Breast epithelium (tissue), 4 donors: ENCODE results near the gene PGA5. TPM values are rescaled to one million over a fixed set of nuclear protein-coding genes. Genes with fewer than 3 reads are reported as not detected.
"Not testable (repeated sequence)": the region's sequence is repeated elsewhere in the genome, so short reads cannot be mapped to it uniquely, and the experiment has no call there.

Experiments
- DNase-seq, 2 donors: peaks; one replicate each; pipeline ENCODE4 v3.0.0-alpha.2; 2019; ENCODE audit warnings: low spot score in 2 of 2
- H3K27ac ChIP-seq, 2 donors: fragments of 200-600 bp; sonication (generic) in 1 of 2; one replicate each; pipeline ENCODE4 v1.5.1; 2016 to 2019; ENCODE audit warnings: mild to moderate bottlenecking in 1 of 2
- H3K27me3 ChIP-seq, 2 donors: fragments of 200-600 bp; sonication (generic) in 1 of 2; one replicate each; pipeline versions ENCODE4 v1.5.1 to v1.6.0; 2017 to 2019; ENCODE audit warnings: control low read depth in 1 of 2, mild to moderate bottlenecking in 1 of 2
- H3K36me3 ChIP-seq: fragments of 200-600 bp; one replicate; pipeline ENCODE4 v1.5.1; 2019
- H3K4me1 ChIP-seq, 2 donors: fragments of 200-600 bp; sonication (generic); one replicate each; pipeline ENCODE4 v1.5.1; 2016 to 2019; ENCODE audit warnings: control low read depth in 1 of 2
- H3K4me3 ChIP-seq, 3 donors: fragments of 200-600 bp; sonication (generic); 1 replicate in 2 of 3; 2 replicates in 1 of 3; pipeline ENCODE4 v1.5.1; 2016 to 2019; ENCODE audit warnings: mild to moderate bottlenecking in 3 of 3, moderate library complexity in 2 of 3
- H3K9me3 ChIP-seq, 2 donors: fragments of 200-600 bp; sonication (generic) in 1 of 2; one replicate each; pipeline ENCODE4 v1.5.1; 2016 to 2019; ENCODE audit warnings: control low read depth in 1 of 2
- POLR2A ChIP-seq: fragments of 450-650 bp; IDR thresholded peaks from one replicate; pipeline ENCODE4 v1.6.1; 2016; ENCODE audit warnings: antibody characterized with exemption, mild to moderate bottlenecking, moderate library complexity
- POLR2AphosphoS5 ChIP-seq, 3 donors: sonication (generic); formaldehyde crosslinking; IDR thresholded peaks; one replicate each; pipeline ENCODE4 v1.6.1; 2017; ENCODE audit warnings: antibody characterized with exemption in 3 of 3
- intact Hi-C: fragments of 100-400 bp; cut with DNase I; formaldehyde crosslinking; loops from one replicate; pipeline ENCODE4 v1.15.1; 2023; ENCODE audit warnings: low total_unique reads
- total RNA-seq, 3 donors: library from RNA; depleted of rRNA; stranded (reverse); fragments of >200 nt; gene quantifications; one replicate each; pipeline ENCODE4 v1.1.0, GENCODE V29; 2016
- TF ChIP-seq, protein P1 (sequence below), 3 donors: fragments of 450-650 bp; IDR thresholded peaks; one replicate each; pipeline ENCODE4 v1.5.1; 2016 to 2017; ENCODE audit warnings: antibody characterized with exemption in 3 of 3, mild to moderate bottlenecking in 3 of 3, moderate library complexity in 3 of 3

The PGA5 gene
- total RNA-seq, 3 donors from 2014 or later: 0.98 to 2.1 (median 1.6) TPM

- DNase-seq: no peak
- intact Hi-C loops: no loop called here
- no peaks in the 10 kb centered on the region for H3K36me3 ChIP-seq
Measured at GRCh38 chr11:61198361-61198760, 42.6 kb upstream of the PGA5 start.

GRCh38 chr11:61198948-61199523 is 41.9 kb upstream of the PGA5 start:
- TF ChIP-seq, protein P1, sequence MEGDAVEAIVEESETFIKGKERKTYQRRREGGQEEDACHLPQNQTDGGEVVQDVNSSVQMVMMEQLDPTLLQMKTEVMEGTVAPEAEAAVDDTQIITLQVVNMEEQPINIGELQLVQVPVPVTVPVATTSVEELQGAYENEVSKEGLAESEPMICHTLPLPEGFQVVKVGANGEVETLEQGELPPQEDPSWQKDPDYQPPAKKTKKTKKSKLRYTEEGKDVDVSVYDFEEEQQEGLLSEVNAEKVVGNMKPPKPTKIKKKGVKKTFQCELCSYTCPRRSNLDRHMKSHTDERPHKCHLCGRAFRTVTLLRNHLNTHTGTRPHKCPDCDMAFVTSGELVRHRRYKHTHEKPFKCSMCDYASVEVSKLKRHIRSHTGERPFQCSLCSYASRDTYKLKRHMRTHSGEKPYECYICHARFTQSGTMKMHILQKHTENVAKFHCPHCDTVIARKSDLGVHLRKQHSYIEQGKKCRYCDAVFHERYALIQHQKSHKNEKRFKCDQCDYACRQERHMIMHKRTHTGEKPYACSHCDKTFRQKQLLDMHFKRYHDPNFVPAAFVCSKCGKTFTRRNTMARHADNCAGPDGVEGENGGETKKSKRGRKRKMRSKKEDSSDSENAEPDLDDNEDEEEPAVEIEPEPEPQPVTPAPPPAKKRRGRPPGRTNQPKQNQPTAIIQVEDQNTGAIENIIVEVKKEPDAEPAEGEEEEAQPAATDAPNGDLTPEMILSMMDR (IDR thresholded peaks at IDR 0.05): no peak
- no peak for TF ChIP-seq POLR2A
- no peak for TF ChIP-seq POLR2AphosphoS5 (IDR thresholded peaks at IDR 0.05)
- intact Hi-C loops: no loop called here
- Histone ChIP-seq H3K27ac (no peak overlapping the region), H3K4me3 (no peak overlapping the region), H3K27me3 (no peaks in the 10 kb centered on the region), H3K4me1 (no peaks in the 10 kb centered on the region), H3K36me3 (no peaks in the 10 kb centered on the region), H3K9me3 (peaks cover 0 to 9% of the 10 kb centered on the region in 2 donors)
- DNase-seq: no peak

More at GRCh38 chr11:61198361-61198760, 42.6 kb upstream of the PGA5 start:
- Histone ChIP-seq H3K27ac (no peak overlapping the region), H3K9me3 (peaks cover 0 to 9% of the 10 kb centered on the region in 2 donors), H3K4me1 (no peaks in the 10 kb centered on the region), H3K4me3 (no peak overlapping the region), H3K27me3 (no peaks in the 10 kb centered on the region)
- TF ChIP-seq, protein P1 (IDR thresholded peaks at IDR 0.05): no peak
- TF ChIP-seq POLR2A (no peak), POLR2AphosphoS5 (IDR thresholded peaks at IDR 0.05) (no peak)

DNA sequence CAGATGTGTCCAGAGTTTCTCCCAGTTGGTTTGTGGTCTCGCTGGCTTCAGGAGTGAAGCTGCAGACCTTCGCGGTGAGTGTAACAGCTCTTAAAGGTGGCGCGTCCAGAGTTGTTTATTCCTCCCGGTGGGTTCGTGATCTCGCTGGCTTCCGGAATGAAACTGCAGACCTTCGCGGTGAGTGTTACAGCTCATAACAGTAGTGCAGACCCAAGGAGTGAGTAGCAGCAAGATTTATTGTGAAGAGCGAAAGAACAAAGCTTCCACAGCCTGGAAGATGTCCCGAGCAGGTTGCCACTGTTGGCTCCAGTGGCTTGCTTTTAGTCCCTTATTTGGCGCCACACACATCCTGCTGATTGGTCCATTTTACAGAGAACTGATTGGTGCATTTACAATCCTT is 39.5 kb upstream of the PGA5 start:
- no peaks in the 10 kb centered on the region for H3K36me3 ChIP-seq
- intact Hi-C loops: no loop called here
- H3K4me1 ChIP-seq: no peaks in the 10 kb centered on the region
- peaks cover 0 to 9% of the 10 kb centered on the region in 2 donors for H3K9me3 ChIP-seq
- TF ChIP-seq POLR2AphosphoS5 (IDR thresholded peaks at IDR 0.05) (no peak), POLR2A (no peak)
- TF ChIP-seq, protein P1 (IDR thresholded peaks at IDR 0.05): no peak
- H3K27me3 ChIP-seq: no peaks in the 10 kb centered on the region
- no peak overlapping the region for H3K27ac ChIP-seq
- DNase-seq: no peak
- H3K4me3 ChIP-seq: no peak overlapping the region

- not testable (repeated sequence) for H3K4me1 ChIP-seq
Measured at GRCh38 chr11:61202950-61203746, 37.8 kb upstream of the PGA5 start, which contains the start of gene PGA3. Gene PGA3 (plus strand): TSS chr11:61203515. CDS start chr11:61203565, 50 bp downstream.

DNA sequence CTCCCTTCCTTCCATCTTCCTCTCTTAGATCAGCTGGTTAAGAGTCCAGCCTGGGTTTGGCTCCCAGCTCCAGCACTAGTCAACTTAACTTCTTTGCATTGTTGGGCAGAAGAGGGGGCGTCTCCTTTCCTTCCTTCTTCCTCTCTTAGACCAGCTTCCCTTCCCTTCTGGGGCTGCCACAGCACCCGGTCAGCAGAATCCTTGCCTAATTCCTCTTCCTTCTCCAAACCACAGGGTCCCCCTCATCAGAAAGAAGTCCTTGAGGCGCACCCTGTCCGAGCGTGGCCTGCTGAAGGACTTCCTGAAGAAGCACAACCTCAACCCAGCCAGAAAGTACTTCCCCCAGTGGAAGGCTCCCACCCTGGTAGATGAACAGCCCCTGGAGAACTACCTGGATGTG is 37.1 kb upstream of the PGA5 start:
- H3K9me3 ChIP-seq, intact Hi-C loops, H3K4me3 ChIP-seq, H3K4me1 ChIP-seq, H3K27ac ChIP-seq, H3K27me3 ChIP-seq, DNase-seq, H3K36me3 ChIP-seq: not testable (repeated sequence)

More at GRCh38 chr11:61202950-61203746, 37.8 kb upstream of the PGA5 start, which contains the start of gene PGA3:
- H3K36me3 ChIP-seq, H3K27ac ChIP-seq, intact Hi-C loops, H3K9me3 ChIP-seq, DNase-seq, H3K4me3 ChIP-seq, H3K27me3 ChIP-seq: not testable (repeated sequence)

DNA sequence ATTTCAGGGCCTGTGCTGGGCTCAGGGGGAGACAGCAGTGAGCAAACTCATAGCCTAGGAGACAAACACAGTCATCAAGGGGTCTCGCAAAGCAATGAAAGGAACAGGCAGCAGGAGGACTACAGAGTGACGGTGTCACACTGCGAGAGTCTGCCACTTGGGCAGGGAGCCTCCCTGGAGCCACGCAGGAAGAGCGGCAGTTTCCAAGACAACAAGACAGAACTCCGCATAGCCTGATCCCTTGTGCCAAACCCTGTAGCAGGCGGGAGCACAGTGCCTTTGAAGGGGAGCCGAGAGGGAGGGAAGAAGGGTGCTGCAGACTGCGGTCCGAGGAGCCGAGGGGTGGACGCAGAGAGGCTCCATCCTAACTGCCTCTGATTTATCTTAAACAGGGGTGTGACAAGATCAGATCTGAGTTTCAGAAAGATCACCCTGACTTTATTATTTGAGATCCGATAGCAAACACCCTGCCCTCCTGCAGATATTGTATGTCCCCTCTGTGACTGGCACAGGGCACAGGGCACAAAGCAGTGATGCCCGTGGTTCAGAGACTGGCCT is 36.4 kb upstream of the PGA5 start:
- intact Hi-C loops, H3K27me3 ChIP-seq, H3K27ac ChIP-seq, H3K9me3 ChIP-seq, H3K36me3 ChIP-seq, DNase-seq, H3K4me1 ChIP-seq, H3K4me3 ChIP-seq: not testable (repeated sequence)

DNA sequence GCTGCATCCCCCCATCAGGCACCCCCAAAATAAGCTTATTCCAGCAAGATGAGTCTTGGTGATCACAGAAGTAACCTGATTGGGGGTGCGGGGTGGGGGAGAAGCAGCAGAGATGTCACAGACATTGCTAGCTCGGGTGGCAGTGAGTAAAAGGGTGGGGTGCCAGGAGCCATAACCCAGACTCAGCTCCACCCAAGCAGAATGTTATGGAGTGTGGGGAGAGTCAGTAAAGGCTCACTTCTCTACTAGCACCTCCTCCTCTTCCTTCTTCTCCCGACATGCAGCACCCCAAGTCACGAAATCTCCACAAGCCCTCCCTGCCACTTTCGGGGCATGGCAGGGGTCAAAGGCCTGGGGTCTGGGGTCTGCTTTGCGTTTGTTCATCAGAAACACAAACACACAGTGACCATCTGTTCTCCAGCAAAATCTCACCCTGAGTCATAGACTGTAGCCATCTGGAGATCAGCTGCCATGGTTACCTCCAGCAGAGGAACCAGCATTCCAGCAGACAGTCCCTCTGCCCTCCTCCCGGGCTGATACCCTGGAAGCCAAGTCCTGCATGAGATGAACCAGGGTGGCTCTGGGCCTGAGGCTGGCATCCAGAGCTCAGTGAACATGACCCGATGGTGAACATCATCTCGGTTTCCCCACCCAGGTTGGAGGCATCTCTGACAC is 33.2 kb upstream of the PGA5 start:
- H3K27me3 ChIP-seq, H3K27ac ChIP-seq, H3K9me3 ChIP-seq, H3K36me3 ChIP-seq, DNase-seq, intact Hi-C loops, H3K4me3 ChIP-seq, H3K4me1 ChIP-seq: not testable (repeated sequence)

- H3K4me1 ChIP-seq, H3K4me3 ChIP-seq, H3K27me3 ChIP-seq, H3K9me3 ChIP-seq, H3K27ac ChIP-seq, DNase-seq, intact Hi-C loops, H3K36me3 ChIP-seq: not testable (repeated sequence)
Measured at GRCh38 chr11:61210629-61211028, 30.3 kb upstream of the PGA5 start.

DNA sequence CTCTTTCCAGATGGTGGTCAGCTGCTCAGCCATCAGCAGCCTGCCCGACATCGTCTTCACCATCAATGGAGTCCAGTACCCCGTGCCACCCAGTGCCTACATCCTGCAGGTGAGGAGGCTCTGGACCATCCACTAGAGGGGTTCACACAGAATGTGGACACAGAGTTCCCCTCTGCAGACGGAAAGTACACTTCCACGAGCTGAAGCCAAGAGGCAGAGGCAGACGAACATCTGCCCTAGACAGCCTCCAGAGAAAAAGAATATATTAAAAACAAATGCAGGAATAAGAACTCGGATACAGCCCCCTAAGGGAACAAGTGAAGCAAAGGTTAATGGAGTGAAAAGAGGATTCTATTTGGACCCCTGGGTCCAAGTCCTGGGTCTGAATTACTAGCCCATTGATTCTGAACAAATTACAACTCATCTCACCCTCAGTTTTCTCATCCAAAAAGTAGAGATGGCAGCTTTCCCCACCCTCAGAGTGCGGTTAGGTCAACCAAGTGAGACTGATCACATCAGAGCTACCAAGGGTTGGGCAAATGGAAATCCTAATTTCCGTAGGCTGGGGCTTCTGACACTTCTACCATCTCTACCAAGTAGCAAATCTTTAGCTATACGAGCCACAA is 29.5 kb upstream of the PGA5 start:
- H3K27ac ChIP-seq, H3K4me3 ChIP-seq, H3K27me3 ChIP-seq, intact Hi-C loops, H3K9me3 ChIP-seq, H3K4me1 ChIP-seq, H3K36me3 ChIP-seq, DNase-seq: not testable (repeated sequence)
